H1 (cell line): ENCODE results near the gene FOXP2. TPM values are rescaled to one million over a fixed set of nuclear protein-coding genes. Genes with fewer than 3 reads are reported as not detected.

Experiments
- CTCF ChIA-PET: fragments of 300-600 bp; sonication (Branson Sonifier 250); formaldehyde crosslinking; loops from one replicate; lab custom pipeline; 2021; ENCODE audit not compliant: partially characterized antibody; lab: Charles Lee
- POLR2A ChIA-PET: fragments of 300-600 bp; sonication (Branson Sonifier 250); formaldehyde crosslinking; loops from one replicate; lab custom pipeline; 2021; ENCODE audit warnings: inconsistent platforms; ENCODE audit not compliant: partially characterized antibody; lab: Charles Lee
- DNase-seq, 2 experiments: peaks; one replicate each; pipeline versions ENCODE4 v3.0.0 to v3.0.0-alpha.2; 2010 to 2022; ENCODE audit warnings: low spot score in 2 of 2, low read depth in 1 of 2, mixed read lengths in 1 of 2
- FAIRE-seq: peaks from 2 replicates; lab custom pipeline; 2011; peaks lifted over from hg19 to GRCh38; lab: Jason Lieb, UNC
- H2AFZ ChIP-seq: 2 replicates; pipeline ENCODE4 v1.8.1; 2012; ENCODE audit warnings: low read length, inconsistent platforms
- H2AK5ac ChIP-seq: 2 replicates; pipeline ENCODE4 v1.6.1; 2013; ENCODE audit warnings: low read depth, low read length
- H2BK120ac ChIP-seq: replicated peaks from 2 replicates; pipeline ENCODE3; 2013; ENCODE audit warnings: low read depth, low read length, inconsistent platforms
- H2BK12ac ChIP-seq: 2 replicates; pipeline ENCODE4 v1.6.1; 2013; ENCODE audit warnings: low read depth, low read length
- H2BK15ac ChIP-seq: 2 replicates; pipeline ENCODE4 v1.6.1; 2013; ENCODE audit warnings: low read length
- H2BK20ac ChIP-seq: 2 replicates; pipeline ENCODE4 v1.6.1; 2013; ENCODE audit warnings: low read length
- H2BK5ac ChIP-seq: 2 replicates; pipeline ENCODE4 v1.6.1; 2013; ENCODE audit warnings: low read depth, low read length
- H3K14ac ChIP-seq: 2 replicates; pipeline ENCODE4 v1.6.1; 2013; ENCODE audit warnings: inconsistent platforms; ENCODE audit not compliant: insufficient read length
- H3K18ac ChIP-seq: 2 replicates; pipeline ENCODE4 v1.6.1; 2013; ENCODE audit warnings: low read length; ENCODE audit errors: extremely low read depth
- H3K23ac ChIP-seq: 2 replicates; pipeline ENCODE4 v1.6.1; 2013; ENCODE audit warnings: inconsistent platforms; ENCODE audit not compliant: insufficient read length
- H3K23me2 ChIP-seq: 2 replicates; pipeline ENCODE4 v1.6.1; 2013; ENCODE audit warnings: low read depth, low read length
- H3K27ac ChIP-seq: 2 replicates; pipeline ENCODE4 v1.6.1; 2011; ENCODE audit warnings: low read depth, low read length, inconsistent platforms
- H3K27me3 ChIP-seq, 4 experiments: replicated peaks in 1 of 4; 1 replicate in 1 of 4; 2 replicates in 3 of 4; pipeline versions ENCODE4 v1.6.1 to v1.8.1; 2011 to 2013; ENCODE audit warnings: low read length in 3 of 4, mild to moderate bottlenecking in 3 of 4, inconsistent platforms in 2 of 4, mixed read lengths in 2 of 4, moderate library complexity in 1 of 4; ENCODE audit not compliant: control insufficient read depth in 3 of 4, insufficient read depth in 3 of 4; ENCODE audit errors: extremely low read depth in 1 of 4
- H3K36me3 ChIP-seq, 4 experiments: 2 replicates each; pipeline versions ENCODE4 v1.6.1 to v1.8.1; 2011 to 2013; ENCODE audit warnings: mild to moderate bottlenecking in 4 of 4, low read length in 3 of 4, moderate library complexity in 2 of 4, control low read depth in 1 of 4, inconsistent platforms in 1 of 4; ENCODE audit not compliant: insufficient read depth in 4 of 4, control insufficient read depth in 2 of 4
- H3K4ac ChIP-seq: replicated peaks from 2 replicates; pipeline ENCODE3; 2013; ENCODE audit warnings: low read length, low read depth, mixed read lengths, inconsistent platforms; ENCODE audit not compliant: insufficient read length
- H3K4me1 ChIP-seq, 4 experiments: replicated peaks in 1 of 4; 1 replicate in 1 of 4; 2 replicates in 3 of 4; pipeline versions ENCODE4 v1.6.1 to v1.8.1; 2011 to 2013; ENCODE audit warnings: low read length in 3 of 4, inconsistent platforms in 2 of 4, mixed read lengths in 1 of 4; ENCODE audit not compliant: insufficient read depth in 4 of 4, control insufficient read depth in 3 of 4
- H3K4me2 ChIP-seq, 2 experiments: 2 replicates each; pipeline versions ENCODE4 v1.6.1 to v1.8.1; 2011 to 2013; ENCODE audit warnings: low read depth in 2 of 2, low read length in 2 of 2, control low read depth in 1 of 2, inconsistent platforms in 1 of 2, mild to moderate bottlenecking in 1 of 2; ENCODE audit not compliant: insufficient read depth in 1 of 2
- H3K4me3 ChIP-seq, 4 experiments: fragments of 200-600, 300-600 bp in 1 of 4; sonication (generic), shearing (Covaris generic), sonication (Bioruptor Twin) in 1 of 4; 2 replicates each; pipeline versions ENCODE4 v1.5.1 to v1.8.1; 2011 to 2016; ENCODE audit warnings: low read length in 4 of 4, low read depth in 3 of 4, control low read depth in 2 of 4, inconsistent platforms in 2 of 4, mild to moderate bottlenecking in 2 of 4, mixed read lengths in 1 of 4, moderate library complexity in 1 of 4; ENCODE audit not compliant: insufficient read depth in 2 of 4; ENCODE audit errors: extremely low read depth in 1 of 4
- H3K56ac ChIP-seq: replicated peaks from 2 replicates; pipeline ENCODE3; 2013; ENCODE audit warnings: low read depth, mild to moderate bottlenecking, mixed read lengths, low read length, inconsistent platforms; ENCODE audit not compliant: insufficient read length
- H3K79me1 ChIP-seq: 2 replicates; pipeline ENCODE4 v1.6.1; 2013; ENCODE audit warnings: low read depth, low read length, control low read depth
- H3K79me2 ChIP-seq, 2 experiments: 2 replicates each; pipeline versions ENCODE4 v1.6.1 to v1.8.1; 2012 to 2013; ENCODE audit warnings: low read length in 2 of 2, mild to moderate bottlenecking in 2 of 2, inconsistent platforms in 1 of 2; ENCODE audit not compliant: insufficient read depth in 2 of 2, control insufficient read depth in 1 of 2
- H3K9ac ChIP-seq, 4 experiments: replicated peaks in 1 of 4; 1 replicate in 1 of 4; 2 replicates in 3 of 4; pipeline versions ENCODE4 v1.6.1 to v1.8.1; 2011 to 2013; ENCODE audit warnings: low read depth in 3 of 4, low read length in 3 of 4, control low read depth in 2 of 4, mild to moderate bottlenecking in 2 of 4, moderate library complexity in 2 of 4, inconsistent platforms in 1 of 4; ENCODE audit errors: extremely low read depth in 1 of 4
- H3K9me3 ChIP-seq, 2 experiments: 2 replicates each; pipeline versions ENCODE4 v1.6.1 to v1.8.1; 2012 to 2013; ENCODE audit warnings: mild to moderate bottlenecking in 2 of 2, moderate library complexity in 2 of 2, control low read depth in 1 of 2, inconsistent platforms in 1 of 2, low read depth in 1 of 2, low read length in 1 of 2, mixed read lengths in 1 of 2; ENCODE audit not compliant: insufficient read depth in 2 of 2
- H4K20me1 ChIP-seq, 2 experiments: replicated peaks in 1 of 2; 2 replicates each; pipeline versions ENCODE3 to v1.8.1; 2011 to 2013; ENCODE audit warnings: inconsistent platforms in 2 of 2, low read length in 2 of 2, mild to moderate bottlenecking in 1 of 2; ENCODE audit not compliant: insufficient read depth in 2 of 2, control insufficient read depth in 1 of 2
- H4K5ac ChIP-seq: 2 replicates; pipeline ENCODE4 v1.6.1; 2013; ENCODE audit warnings: low read length, low read depth, mixed read lengths, inconsistent platforms; ENCODE audit not compliant: insufficient read length
- H4K8ac ChIP-seq: 2 replicates; pipeline ENCODE4 v1.8.0; 2013; ENCODE audit warnings: mild to moderate bottlenecking, moderate library complexity, low read length, inconsistent platforms; ENCODE audit not compliant: insufficient read depth; ENCODE audit errors: extremely low read depth
- H4K91ac ChIP-seq: replicated peaks from 2 replicates; pipeline ENCODE3; 2013; ENCODE audit warnings: low read length, mixed read lengths, inconsistent platforms; ENCODE audit not compliant: insufficient read length
- HDAC6 ChIP-seq: IDR thresholded peaks from one replicate; pipeline ENCODE4 v1.7.1; 2012; ENCODE audit warnings: low read depth, mild to moderate bottlenecking, inconsistent platforms, low read length, moderate library complexity
- SP1 ChIP-seq: IDR thresholded peaks from 2 replicates; pipeline ENCODE4 v1.6.1; 2011; ENCODE audit warnings: low read depth, low read length
- SP4 ChIP-seq: IDR thresholded peaks from 2 replicates; pipeline ENCODE4 v1.6.1; 2012; ENCODE audit warnings: low read length, inconsistent platforms
- WGBS, 2 experiments: shearing (Covaris generic) in 1 of 2; methylation state at CpG; one replicate each; pipeline versions ENCODE4 v1.1.6 to v1.1.7; 2013 to 2015; ENCODE audit warnings: low lambda C conversion rate in 2 of 2, mixed read lengths in 2 of 2, inconsistent platforms in 1 of 2, low coverage in 1 of 2, missing lambda C conversion rate in 1 of 2; ENCODE audit not compliant: insufficient replicate concordance in 2 of 2, insufficient coverage in 1 of 2, insufficient read length in 1 of 2; ENCODE audit errors: extremely low coverage in 1 of 2, missing lambda C conversion rate in 1 of 2; 5-methylcytosine and 5-hydroxymethylcytosine counted together
- polyA plus RNA-seq, 7 experiments: library from polyadenylated mRNA; depleted of rRNA in 3 of 7; stranded (reverse) in 5 of 7; unstranded in 2 of 7; fragments of >200 nt in 5 of 7; fragments of 200-250 nt in 2 of 7; gene quantifications; 1 replicate in 5 of 7; 2 replicates in 1 of 7; 4 replicates in 1 of 7; pipeline versions ENCODE4 v1.2.1 to v1.2.3, GENCODE V29; 2011 to 2013; ENCODE audit warnings: missing spikeins in 2 of 7, mixed read lengths in 2 of 7
- total RNA-seq: library from RNA; stranded (reverse); fragmentation: NEBNext Ultra II Directional; extraction: Animal tissue kit (Norgen Biotek cat#: 25700); gene quantifications from 2 replicates; pipeline ENCODE4 v1.2.1, GENCODE V29; 2021

FOXP2 gene
- total and polyA plus RNA-seq, 2 of the 8 experiments (the other 6 are each of a cell fraction or from before 2014, with no cell fraction given), result 0.09 to 0.43 TPM

DNA sequence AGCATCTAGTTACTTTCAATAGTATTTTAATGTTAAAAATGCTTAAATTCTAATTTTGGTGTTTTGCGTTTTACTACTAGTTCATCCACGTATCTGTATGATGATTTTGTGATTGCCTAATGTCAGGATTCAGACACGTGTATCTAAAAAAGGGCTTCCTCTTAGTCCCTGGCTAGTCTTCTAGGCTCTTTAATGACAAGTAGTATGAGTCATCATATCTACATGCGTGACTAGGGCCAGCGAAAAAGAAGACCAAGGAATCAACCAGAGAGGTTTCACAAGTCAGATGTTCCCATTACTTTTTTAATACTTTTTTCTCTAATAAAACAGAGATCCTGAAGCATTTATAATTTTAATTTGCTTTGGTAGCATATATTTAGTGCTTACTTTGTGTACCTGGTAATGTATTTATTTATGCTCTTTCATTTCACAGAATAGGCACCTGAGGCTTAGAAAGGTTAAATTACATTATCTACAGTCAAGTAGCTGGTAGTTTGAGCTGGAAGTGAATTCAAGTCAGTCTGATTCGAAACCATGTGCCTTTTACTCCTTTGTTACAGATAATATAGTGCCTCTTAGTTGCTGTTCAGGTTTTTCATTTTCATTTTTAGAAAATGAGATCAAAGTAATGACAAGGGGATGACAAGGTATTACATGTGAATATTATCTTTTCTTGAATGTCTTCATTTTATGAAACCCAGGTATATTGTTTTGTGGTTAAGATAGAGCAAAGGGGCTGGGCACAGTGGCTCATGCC, 140.3 kb downstream of the FOXP2 start:
- Histone ChIP-seq H4K8ac (no peak overlapping the region), H3K4me2 (no peak overlapping the region), H3K4me3 (no peak overlapping the region), H2BK120ac (no peak overlapping the region), H3K9me3 (no peaks in the 10 kb centered on the region), H4K5ac (no peak overlapping the region), H4K91ac (no peak overlapping the region), H3K18ac (no peak overlapping the region), H3K23me2 (no peaks in the 10 kb centered on the region), H2AFZ (no peak overlapping the region), H2AK5ac (no peak overlapping the region), H2BK12ac (no peak overlapping the region), H3K4me1 (no peaks in the 10 kb centered on the region), H3K79me1 (no peaks in the 10 kb centered on the region), H3K36me3 (no peaks in the 10 kb centered on the region), H3K23ac (no peak overlapping the region), H3K27ac (no peak overlapping the region), H4K20me1 (no peaks in the 10 kb centered on the region), H3K14ac (no peak overlapping the region), H3K56ac (no peak overlapping the region), H3K79me2 (no peaks in the 10 kb centered on the region), H3K27me3 (no peaks in the 10 kb centered on the region), H2BK20ac (no peak overlapping the region), H2BK15ac (no peak overlapping the region), H3K9ac (no peak overlapping the region), H3K4ac (no peak overlapping the region)
- ChIA-PET CTCF (interaction anchor here (0.7 kb wide), 1 partner anchor 227 kb away, joined by 3 read pairs; no protein-coding TSS in a partner anchor), POLR2A (no interaction called here)
- no peak for DNase-seq
- no peak for FAIRE-seq
- WGBS, 2 experiments, result 87% methylated on average over 6 of the region's 6 CpGs; no CpG with 5 or more reads in 1 of the 2 experiments
- no peak for TF ChIP-seq SP4
- no peak for TF ChIP-seq HDAC6
- no peak for TF ChIP-seq SP1
- TF ChIP-seq, all 59 proteins: peak for 0
- H2BK5ac ChIP-seq, result no peak overlapping the region
